ENCODE results near the gene NKG7.

The NKG7 gene

DNA sequence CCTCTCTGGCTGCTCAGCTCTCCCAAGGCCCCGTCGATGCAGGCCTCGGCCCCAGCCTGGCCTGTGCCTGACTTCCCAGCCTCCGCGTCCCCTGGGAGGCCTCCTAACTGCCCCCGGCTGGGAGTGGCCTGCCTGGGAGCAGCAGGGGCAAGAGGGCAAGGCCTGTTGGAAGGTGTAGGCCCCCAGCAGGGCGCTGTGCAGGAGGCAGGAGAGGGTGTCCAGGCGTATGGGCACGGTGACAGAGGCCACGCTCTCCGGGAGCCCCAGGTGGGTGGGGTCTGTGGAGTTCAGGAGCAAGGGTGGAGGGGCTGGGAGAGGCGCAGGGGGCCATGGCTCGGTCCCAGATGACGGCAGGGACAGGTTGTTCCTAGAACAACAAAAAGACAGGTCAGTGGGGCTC is 16.7 kb upstream of the NKG7 start:
- DNase-seq: no peak

DNA sequence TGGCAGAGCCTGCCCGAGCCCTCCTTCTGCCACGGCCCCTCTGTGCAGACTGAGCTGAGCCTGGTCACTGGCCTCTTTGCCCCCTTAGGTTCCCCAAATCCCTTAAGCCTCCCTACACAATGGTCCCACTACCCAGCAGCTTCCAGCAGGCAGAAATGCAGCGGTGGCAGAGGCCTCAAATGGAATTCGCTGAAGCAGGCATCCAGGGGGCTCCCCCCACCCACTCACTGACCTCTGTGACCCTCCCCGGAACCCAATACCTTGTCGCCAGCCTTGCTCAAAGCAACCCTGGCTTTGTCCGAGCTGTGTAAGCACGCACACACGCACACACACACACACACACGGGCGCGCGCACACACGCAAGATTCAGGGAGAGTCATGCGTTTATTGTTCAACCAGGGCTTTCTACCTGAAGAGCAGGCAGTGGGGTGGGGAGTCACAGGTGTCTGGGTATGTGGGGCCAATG is 15.5 kb upstream of the NKG7 start, which contains the start of gene LIM2:
LIM2 (minus strand) TSS at position 51 of the 466 bp plus-strand sequence. CDS start 531 bp downstream, outside the sequence.
- DNase-seq: no peak

DNA sequence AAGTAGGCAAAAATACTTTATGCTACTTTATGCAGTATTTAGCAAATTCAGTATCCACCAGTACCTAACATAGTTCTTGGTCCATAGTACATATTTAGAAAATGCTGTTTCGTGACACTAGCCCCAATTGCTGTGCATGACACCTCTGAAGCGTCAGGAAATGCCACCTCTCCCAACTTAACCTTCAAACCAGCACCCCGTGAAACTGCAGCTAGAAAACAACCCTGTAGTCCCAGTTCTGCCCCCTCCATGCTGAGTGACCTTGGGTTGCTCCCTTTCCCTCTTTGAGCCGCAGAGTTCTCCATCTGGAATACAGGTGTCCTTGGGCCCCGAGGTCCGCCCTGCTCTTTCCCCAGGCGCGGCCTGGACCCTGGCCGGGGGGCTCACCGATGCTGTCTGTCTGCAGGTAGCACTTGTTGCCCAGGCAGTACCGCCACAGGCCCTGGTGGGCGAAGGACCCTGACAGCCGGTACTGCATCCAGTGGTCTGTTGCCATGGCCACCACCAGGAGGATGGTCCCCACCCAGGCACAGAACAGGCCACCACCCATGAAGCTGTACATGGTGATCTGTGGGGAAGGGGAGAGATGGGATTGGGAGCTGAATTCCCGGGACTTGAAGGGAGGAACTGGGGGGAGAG is 14.5 kb upstream of the NKG7 start:
- DNase-seq: no peak

DNA sequence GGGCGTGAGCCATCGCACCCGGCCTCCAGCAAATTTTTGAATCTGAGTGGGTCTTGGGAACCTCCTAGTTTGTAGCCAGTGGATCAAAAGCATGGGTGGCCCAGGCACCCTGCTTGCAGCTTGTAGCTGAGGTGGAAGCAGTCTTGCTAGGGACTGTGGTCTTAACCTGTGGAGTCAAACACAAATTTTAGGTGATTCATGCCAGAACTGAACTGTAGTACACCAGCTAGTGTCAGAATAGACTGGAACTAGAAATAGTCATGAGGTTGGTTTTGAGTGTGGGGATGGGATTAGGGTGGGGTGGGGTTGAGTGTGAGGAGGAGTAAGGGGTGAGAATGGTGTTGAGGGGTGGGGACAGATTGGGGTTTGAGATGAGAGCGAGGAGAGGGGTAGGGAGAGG is 9.6 kb upstream of the NKG7 start:
- DNase-seq: no peak

DNA sequence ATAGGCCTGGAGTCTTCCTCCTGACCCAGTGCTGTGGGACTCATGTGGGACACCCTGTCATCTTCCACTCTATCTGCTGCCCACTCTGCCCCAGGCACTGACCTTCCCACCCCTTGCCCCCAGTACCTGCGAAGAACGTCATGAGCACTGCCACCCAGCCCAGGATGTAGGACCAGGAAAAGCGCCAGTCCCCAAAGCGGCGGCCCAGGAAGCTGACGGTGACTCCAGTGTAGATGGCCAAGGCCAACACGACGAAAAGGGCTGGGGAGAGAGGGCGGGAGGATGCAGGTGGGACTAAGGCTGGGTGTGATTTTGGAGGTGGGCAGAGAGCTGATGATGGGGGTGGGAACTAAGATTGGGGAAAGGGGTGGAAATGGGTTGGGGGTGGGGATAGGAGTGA is 7.9 kb upstream of the NKG7 start:
- no peak for DNase-seq

DNA sequence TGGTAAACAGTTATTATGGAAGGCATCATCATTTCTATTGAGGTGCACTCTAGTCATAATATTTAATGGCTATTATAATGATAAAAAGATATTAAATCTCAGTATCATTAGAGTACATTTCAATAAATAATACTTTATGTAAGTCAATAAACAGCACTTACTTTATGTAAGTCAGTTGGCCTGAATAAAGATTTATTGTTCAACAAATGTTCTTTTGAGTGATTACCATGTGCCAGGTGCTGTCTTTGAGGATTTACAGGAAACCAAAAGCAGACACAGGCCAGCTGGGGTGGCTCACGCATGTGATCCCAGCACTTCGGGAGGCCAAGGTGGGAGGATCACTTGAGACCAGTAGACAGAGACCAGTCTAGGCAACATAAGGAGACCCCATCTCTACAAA is 5.0 kb upstream of the NKG7 start:
- no peak for DNase-seq

DNA sequence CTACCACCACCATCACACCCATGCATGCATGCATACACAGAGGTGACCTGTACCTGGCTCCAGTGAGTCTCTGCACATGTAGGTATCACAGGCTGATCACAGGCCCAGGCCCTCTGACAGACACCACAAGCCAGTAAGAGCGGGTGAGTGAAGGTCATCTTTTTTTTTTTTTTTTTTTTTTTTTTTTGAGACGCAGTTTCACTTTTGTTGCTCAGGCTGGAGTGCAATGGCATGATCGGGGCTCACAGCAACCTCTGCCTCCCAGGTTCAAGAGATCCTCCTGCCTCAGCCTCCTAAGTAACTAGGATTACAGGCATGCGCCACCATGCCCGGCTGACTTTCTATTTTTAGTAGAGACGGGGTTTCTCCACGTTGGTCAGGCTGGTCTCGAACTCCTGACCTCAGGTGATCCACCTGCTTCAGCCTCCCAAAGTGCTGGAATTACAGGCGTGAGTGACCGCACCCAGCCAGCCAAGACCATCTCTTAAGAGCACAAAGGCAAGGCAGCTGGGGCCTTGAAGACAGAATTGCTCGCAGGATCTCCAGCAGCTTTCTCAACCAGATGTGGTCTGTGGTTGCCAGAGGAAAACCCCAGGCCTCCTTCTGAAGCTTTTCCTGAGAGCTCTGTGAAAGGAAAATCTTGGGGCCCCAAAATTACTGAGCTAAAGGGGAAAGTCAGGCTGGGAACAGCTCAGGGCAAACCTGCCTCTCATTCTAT is 3.2 kb upstream of the NKG7 start:
- no peak for DNase-seq

DNA sequence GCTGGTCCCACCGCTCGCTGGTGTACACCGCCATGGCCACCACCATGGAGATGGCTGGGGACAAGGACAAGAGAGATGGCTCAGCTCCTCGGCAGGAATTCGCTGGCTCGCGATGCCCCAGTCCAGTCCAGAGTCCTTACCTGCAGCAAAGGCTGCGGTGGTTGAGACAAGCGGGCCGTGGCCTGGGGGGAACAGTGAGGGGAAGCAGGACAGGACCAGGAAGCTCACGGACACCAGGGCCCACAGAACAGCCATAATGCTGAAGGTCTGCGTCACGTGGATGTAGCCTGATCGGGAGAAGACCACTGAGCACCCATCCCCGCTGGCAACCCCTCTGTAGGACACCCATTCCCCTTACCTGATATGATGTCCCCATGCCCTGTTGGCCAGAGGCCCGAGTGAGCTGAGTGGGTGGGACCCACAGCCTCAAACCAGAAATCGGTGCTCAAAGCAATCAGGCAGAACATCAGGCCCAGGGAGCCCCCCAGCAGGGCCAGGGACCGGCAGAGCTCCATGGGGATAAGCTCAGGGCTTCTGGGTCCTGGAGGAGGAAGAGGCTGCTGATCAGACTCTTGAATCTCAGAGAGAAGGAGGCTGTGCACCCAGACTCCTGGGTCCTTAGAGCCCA is 319 bp downstream of the NKG7 start:
- no peak for DNase-seq

DNA sequence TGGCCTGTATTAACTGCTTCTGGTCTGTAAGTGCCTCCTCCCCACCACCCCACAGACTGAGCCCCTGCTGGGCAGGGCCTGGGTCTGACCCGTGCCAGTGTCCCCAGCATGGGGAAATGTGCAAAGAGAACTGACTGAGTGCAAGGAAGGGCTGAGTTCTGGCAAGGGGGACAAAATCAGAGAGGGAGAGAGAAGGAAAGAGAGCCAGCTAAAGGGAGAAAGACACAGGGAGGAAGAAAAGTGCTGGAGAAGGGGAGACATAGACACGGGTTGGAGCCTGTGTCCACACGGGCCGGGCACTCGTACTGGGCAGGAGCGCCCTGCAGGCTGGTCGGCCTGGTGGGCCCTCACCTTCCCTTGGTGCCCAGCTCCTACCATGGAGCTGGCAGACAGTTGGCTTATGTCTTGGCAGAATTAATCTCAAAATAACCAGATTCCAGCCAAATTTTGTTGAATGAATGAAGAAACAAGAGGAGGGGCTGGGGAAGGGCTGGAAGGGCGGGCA is 1.2 kb downstream of the NKG7 start:
- no peak for DNase-seq

DNA sequence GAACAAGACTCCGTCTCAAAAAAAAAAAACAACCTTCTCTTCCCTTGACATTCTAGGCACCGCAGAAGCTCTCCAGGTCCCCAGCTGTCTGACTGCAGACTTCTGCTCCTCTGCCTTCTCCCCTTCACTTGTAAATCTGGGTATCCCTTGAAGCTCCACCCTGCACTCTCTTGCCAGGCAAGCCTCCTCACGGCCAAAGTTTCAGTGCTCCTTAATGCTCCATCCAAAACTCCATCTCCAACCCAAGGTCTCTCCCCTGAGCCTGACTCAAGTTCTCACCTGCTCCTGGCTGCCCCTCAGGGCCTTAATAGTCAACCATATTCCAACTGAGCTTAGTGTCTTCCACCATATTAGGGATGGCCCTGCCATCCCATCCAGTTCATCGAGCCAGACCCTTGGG is 2.2 kb downstream of the NKG7 start:
- no peak for DNase-seq

DNA sequence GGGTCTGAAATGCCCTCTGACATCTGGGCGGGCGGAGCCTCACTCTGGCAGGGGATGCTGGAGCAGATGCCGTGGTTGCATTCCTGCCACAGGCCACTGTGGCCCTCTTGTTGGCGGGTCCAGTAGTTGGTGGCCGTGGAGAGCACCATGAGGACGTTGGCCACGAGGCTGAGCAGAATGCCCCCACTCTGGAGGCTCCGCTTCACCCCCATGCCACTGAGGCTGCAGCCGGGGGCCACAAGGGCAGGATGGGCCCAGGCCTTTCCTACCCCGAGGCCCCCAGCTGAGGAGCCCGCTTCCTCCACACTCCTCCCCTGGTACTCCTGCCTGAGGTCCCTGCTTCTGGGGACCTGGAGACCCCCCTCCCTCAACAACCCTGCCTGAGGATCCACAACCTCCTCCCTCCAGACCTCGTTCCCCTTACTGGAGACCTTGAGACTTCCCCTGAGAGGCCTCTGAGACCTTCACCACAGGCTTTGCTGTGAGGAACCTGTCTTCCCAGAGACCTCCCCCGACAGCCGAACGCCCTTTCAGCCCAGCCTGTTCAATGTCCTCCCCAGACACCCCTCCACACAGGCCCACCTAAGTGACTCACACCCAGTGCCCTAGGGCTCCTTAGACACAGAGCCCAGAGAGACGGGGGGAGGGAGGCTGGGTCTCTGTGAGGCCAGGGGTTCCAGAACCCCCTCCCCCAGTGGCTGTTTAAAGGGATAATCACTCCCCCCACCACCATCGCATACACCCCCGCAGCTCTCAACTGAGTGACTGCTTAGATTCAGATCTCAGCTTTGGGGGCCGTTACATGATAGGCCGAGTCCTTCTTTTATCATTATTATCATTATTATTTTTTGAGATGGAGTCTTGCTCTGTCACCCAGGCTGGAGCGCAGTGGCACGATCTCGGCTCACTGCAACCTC is 3.8 kb downstream of the NKG7 start, which contains the start of gene CLDND2:
CLDND2 (minus strand) TSS at position 638 of the 917 bp plus-strand sequence; CDS start at position 212, 426 bp downstream.
- DNase-seq: no peak

DNA sequence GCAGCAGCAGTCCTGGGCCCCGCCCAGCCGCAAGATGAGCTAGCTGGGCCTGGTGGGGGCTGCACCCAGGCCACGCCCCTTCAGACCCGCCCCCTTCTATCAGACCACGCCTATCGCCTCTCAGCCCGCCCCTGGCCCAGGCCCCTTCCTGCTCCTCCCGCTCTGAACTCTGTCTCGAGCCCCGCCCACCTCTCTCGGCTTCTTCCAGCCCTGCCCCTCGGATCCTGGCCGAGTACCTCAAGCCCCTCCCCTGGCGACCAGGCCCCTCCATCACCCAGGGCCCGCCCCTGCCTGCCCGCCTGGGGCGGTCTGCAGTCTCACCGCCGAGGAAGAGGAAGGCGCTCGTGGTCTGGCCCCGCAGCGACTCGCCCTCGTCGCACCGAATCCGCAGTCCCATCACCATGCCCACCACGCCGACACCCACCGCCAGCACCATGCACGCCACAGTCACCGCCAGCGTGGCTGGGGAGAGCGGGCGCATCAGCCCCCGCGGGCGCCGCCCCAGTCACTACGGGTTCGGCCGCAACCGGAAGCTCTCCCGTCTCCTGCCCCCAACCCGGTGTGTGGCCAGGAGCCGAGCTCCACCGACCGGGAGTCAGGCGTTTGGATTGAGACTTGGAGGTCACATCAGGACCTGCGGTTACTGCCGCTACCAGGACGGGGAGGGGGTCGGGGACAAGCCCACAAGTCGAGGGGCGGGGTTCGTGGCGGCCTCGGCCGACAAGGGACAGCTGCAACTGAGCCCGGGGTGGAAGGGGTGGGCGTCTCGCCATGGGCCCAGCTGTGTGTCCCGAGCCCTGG is 4.7 kb downstream of the NKG7 start:
- DNase-seq: peak; percentile 67

DNA sequence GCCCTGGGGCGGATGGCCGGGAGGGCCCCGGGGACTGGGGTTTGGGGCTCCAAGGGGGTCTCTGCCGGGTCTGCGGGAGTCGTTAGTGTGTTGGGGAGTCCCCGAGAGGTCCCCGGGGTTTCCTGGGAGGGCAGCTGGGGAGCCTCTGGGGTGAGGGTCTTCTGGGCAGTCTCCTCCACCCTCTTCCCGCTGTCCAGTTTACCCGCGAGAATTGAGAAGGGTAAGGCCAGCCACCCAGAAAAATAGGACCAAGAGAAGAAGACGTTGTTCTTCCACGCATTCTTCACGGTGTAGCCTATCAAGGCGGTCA is 5.2 kb downstream of the NKG7 start:
- no peak for DNase-seq

DNA sequence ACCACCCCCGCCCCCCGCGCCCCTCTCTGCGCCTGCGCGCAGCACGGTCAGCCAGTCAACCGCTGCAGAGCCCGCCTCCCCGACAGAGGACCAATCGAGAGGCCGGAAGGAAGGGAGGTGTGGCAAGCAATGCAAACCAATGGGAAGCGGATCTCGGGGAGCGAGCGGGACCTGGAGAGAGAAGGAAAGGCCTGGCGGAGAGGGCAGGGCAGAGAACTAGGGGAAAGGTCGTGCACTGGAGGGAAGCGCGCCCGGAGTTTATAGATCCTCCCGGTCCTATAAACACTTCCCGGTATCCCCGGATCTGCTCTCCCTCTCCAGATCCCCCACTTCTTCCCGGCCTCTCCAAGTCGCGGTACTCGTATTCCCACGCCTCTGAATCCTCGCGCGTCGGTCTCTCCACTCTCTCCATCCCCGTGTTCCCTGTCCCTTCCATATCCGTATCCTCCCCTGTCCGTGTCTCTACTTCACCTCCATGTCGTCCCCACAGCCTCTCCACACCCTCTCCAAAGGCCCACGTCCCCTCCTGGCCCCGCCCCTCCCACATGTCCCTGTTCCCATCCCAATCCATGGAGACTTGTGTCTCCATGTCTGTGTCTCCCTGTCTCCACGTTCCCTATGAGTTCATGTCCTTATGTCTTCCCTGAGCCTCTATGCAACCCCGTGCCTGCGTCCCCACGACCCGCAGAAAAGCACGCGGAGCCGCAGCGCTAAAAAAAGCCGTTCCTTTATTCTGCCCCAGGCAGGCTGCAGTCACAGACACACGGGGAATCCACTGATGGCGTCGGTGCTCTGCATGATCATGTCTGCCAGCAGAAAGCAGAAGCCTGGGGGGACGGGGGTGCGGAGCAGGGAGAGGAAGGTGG is 5.8 kb downstream of the NKG7 start:
- no peak for DNase-seq

DNA sequence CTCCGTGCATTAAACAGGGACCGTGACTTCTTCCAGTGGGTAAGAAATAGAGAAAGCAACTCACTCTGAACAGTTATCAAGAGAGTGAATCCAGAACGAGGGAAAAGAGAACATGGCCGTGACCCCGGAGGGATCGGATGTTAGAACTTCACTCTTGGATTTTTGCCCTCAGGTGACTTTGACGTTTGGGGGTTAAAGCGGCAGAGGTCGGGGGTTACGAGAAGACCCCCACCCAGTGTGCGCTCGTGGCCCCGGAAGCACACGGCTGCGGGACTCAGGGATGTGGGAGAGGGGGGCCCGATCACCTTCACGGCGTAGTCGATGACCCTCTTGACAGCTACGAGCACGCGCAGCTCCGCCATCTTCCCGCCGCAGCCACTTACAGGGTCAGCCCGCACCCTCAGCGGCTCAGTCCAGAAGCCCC is 6.5 kb downstream of the NKG7 start, which contains the start of gene ETFB:
ETFB (minus strand) TSS at position 424 of the 424 bp plus-strand sequence; CDS start at position 362, 62 bp downstream.
- no peak for DNase-seq

DNA sequence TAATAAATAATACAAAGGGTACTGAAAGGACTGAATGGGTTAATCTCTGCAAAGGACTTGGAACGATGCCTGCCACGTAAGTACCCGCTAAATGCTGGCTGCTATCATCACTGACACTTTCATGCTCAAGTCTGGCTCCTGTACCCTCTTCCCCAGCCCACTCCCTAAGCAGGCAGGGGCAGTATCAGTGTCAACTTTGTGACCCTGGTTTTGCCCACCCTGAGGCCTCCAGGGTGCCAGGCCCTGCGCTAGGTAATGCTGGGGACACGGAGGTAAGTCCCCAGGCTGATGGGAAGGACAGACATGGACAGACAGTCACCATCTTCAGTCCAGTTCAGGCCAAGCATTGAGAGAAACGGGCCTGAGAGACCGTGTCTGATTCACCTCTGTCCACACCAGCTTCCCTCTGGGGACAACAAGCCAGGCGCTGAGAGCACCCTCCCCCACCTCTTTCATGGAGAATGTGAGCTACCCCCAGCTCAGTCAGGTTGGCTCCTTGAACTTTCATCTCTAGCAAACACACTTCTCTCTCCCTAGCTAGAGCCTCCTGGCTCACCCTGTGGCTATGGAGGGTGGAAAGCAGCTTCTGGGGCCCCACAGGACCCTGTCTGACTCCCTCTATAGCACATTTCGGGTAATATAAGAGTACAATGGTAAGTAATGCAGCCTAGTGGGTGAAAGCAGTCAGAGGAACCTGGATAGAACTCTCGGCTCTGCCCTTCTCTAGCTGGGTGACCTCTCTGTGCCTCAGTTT is 7.1 kb downstream of the NKG7 start:
- DNase-seq: no peak

DNA sequence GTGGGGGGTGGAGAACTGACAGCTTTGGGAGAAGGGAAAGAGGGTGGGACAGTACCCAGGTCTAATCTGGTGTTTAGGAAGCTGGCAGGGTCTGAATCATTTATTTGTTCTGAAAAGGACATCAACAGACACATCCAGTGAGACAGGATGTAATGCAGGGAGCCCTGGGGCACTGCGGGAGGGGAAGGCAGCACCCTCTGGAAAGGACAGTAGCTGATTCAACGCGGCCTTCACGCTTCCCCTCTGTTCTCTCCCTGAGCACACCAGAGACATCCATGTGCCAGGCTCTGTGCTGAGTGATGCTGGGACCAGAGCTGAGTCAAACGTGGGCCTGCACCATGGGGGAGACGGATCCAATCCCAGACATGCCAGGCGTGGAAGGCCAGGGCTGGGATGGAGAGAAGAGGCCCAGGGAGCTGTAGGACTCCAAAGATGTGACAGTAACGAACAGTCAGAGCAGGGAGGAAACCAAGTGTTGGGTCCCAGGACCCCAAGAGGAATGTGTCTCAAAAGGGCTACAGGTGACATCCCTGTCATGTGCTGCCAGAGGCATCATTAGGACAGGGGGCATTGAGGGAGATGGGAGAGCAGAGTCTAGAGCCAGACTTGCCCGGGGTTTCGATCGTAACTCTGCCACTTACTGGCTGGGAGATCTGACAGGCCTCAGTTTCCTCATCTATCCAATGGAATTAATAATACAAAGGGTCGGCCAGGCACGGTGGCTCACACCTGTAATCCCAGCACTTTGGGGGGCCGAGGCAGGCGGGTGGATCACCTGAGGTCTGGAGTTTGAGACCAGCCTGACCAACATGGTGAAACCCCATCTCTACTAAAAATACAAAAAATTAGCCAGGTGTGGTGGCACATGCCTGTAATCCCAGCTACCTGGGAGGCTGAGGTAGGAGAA is 8.0 kb downstream of the NKG7 start:
- DNase-seq: no peak

DNA sequence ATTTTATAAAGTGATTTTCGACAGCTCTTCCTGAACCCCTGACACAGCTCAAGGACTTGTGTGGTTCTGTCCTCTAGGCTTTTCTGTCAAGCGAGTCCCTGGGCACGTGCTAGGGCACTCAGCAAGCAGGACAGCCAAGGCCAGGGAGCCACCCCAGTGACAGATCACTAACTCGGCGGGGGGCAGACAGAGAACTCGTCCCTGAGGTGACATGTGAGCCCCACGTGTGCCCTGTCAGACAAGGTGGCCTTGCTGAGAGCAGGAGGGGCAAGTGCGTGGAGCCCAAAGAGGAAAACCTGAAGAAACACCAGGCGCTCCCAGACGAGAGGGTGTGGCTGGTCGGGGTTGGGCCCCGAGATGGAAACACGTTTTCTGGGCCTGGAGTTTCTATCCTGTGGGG is 11.2 kb downstream of the NKG7 start:
- no peak for DNase-seq

DNA sequence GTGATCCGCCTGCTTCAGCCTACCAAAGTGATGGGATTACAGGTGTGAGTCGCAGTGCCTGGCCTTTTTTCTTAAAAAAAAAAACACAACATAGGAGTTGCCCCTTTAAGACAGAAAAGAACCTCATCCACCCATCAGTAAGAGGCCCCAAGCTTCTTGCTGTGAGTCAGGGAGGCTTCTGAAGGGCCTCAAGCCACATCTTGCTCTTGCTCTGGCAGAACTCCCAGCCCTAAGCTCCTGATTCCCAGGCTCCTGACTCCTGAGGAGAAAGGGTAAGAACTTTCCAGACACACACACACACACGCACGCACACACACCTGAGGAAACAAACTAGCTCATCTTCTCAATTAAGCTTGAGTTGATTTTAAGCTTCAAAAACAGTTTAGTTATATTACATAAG is 13.2 kb downstream of the NKG7 start:
- no peak for DNase-seq
